C4-2B (cell line): ENCODE measurements around the gene MYH11.

ENCODE experiments used
- CTCF ChIP-seq: fragments of 450-650 bp; conservative IDR thresholded peaks from 2 replicates; pipeline ENCODE4 v1.5.1; 2017; ENCODE audit warnings: mild to moderate bottlenecking
- ZFX ChIP-seq: fragments of 450-650 bp; IDR thresholded peaks from 2 replicates; pipeline ENCODE4 v1.6.1; 2017

DNA sequence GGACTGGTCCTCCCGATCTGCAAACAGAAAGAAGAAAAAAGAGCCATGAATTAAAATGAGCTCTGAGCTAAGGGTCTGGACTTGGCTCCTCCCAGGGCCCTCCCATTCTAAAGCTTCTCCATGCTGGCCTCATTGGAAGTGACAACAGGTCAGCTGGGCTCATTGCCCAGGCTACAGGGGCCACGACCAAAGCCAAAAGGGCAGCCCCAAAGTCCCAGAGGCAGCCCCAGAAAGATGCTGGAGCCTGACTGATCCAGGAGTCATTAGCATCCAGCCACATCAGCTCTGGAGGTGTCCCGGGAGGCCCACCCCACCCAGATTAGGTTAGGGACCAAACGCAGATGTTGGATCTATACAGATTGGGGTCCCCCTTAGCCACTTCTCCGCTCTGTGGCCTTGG, 58.2 kb downstream of the MYH11 start:
- TF ChIP-seq CTCF (no peak), ZFX (no peak)
